IPS-NIHi7 (cell line): ENCODE results near the gene ONECUT1.

ENCODE experiments used
- DNase-seq: peaks from one replicate; pipeline ENCODE4 v3.0.0; 2012; ENCODE audit warnings: mixed read lengths; ENCODE audit errors: extremely low spot score

Gene ONECUT1

DNA sequence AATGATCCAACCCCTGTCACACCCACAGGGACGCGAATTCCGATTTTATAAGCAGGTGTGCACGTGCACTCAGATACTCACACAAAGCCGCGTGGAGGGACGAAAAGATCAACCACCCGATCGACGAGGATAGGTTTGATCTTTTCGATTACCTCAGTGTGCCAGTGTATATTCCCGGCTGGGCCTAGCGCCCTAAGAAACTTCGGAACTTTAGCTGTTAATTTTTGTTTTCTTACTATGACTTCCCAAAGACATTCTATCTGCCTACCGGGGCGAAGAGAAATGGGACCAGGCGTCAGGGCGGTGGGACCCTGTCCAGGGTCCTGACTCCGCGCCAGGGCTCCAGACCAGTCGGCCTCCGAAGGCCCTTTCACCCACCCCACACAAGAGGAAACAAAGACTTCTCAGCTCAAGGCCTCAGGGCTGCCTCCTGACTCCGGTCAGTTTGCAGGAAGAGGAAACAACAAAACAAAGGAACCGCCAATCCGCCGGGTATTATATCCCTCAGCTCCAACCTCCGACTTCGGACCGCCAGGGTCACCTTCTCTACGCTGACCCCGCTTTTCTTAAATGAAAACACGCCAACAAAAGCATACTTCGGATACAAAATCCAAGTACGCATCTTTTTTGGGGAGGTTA, 6.8 kb downstream of the ONECUT1 start:
- DNase-seq: peak; percentile 83

DNA sequence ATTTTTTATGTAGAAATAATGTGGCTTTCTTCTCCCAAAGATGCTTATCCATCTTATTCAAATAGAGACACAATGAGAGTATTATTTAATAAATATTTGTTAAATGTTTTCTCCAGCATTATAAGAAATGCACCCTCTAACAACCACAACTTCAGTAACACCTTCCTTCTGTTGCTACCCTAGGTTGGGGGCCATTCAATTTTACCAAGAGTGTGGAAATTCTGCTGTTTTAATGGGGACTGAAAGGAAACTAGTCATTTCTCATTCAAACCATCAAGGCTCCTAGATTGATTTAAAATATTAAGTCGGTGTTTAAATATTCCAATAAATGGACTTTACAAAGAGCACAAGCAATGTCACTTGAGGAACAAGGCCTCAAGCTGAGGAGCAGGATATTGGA, 7.6 kb downstream of the ONECUT1 start:
- no peak for DNase-seq

DNA sequence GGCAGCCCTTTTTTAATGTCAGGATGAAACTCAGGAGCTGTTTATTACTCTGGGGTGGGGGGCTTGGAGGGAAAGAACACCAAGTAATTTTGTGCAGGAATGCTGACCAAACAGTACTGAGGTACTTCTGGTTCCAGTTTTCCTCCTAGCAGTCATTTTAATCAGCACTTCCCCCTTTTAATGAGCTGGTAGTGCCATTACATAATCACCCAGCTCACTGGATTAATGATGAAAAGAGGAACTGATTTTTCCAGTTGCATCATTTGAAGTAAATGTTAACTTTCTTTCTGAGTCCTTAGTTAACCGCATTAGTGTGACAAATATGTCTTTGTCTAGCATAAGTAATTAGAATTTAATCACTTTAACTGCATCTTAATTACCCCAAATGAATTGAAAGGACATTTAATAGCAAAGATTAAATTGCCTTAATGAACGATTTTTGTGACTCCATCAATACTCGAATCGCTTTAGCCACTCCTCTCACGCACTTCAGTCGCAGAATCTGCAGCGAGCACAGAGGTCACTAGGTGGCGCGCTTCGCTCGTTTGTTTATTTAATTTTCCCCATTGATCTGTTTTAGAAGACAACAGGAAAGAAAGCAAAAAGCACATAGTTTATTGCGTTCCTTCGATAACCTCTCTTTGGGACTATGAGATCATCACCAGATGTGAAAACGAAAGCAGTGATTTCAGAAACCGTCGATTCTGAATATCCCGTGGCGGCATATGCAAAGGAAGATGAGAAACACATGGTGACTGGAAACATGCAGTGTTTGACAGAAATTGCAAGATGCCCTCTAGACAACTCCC, 9.8 kb downstream of the ONECUT1 start:
- DNase-seq: peak; percentile 41

DNA sequence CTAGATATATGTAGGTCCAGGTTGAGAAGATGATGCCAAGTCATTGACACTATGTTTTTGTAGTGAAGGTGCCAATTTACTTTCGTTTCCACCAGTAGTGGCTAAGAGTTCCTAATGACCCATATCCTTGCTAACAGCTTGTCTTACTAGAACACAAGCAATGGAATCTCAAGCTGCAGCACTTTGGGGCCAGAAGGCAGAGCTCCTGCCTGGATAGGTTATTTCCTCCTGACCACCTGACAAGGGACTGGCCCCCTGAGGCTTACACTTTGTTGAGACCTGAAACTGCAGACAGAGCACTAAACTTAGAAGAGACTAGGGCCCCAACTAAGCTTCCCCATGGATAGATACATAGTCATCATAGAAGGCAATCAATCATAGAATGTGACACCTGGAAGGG, 11.7 kb downstream of the ONECUT1 start:
- no peak for DNase-seq

DNA sequence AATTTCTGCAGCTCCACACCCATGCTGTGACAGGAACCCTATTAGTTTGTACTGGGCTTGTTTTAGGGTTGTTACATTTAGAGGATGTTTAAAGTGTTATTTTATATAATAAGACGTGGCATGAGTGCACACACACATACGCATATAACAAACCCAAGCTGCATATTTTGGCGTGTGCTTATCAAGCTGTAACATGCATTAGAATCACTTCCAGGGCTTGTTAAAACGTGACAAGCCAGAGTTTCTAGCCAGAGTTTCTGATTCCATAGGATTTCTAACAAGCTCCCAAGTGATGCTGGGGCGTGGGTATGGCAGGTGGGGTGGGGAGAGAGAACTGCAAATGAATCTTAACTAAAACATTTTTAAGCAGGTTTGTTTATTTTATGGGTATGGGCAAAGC, 17.4 kb downstream of the ONECUT1 start:
- no peak for DNase-seq

DNA sequence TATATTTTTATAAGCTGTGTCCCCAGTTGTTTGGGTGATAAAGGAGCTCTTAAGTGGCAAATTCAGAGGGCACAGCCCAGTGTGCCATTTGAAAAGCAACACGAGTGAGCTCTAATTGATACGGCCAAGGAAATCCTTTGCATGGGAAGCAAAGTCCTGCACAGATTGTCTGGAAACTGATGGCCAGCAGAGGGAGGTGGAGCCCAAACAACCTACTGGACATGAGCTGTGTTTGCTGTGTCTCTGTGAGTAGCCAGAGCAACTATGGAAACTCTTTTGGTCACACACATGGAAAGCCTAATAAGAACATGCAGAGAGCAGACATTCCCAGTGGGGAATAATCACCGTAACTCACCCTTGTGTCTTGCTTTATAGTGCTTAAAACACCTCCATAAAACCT, 24.4 kb downstream of the ONECUT1 start:
- DNase-seq: no peak

DNA sequence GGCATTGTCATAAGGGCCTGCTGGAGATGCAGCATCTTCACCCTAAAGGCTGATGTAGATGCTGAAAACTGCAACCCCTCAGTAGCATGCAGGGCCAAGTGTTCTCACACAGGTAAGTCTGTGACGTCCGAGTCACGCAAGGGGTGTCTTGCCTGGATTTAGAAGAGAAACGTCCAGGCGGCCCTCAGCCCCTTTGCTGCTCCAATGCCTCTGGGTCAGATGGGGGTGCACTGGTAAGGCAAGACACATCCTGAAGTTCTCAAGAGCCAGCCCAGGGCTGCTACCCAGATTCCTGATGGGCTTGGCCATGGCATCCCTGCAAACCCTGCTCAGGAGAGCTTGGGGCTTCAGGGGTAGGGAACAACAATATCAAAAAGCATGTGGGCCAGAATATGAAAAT, 25.4 kb downstream of the ONECUT1 start:
- no peak for DNase-seq

DNA sequence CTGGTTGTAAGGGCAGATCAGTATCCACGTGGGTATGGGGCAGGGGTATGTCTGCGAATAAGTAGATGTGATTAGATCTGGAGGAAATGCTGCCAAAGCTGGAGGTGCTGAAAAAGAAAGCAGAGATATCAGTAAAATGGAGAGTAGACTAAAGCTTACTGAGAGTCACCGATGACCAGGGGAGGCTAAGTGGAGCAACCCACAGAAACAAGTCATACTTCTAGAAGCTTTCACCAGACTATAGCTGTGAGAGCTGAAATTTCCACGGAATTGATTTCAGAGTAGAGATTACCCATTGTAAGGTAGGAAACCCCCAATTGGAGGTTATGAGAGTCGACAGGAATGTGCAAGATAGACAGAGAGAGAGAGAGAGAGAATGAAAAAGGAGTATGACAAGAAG, 27.5 kb downstream of the ONECUT1 start:
- DNase-seq: no peak

DNA sequence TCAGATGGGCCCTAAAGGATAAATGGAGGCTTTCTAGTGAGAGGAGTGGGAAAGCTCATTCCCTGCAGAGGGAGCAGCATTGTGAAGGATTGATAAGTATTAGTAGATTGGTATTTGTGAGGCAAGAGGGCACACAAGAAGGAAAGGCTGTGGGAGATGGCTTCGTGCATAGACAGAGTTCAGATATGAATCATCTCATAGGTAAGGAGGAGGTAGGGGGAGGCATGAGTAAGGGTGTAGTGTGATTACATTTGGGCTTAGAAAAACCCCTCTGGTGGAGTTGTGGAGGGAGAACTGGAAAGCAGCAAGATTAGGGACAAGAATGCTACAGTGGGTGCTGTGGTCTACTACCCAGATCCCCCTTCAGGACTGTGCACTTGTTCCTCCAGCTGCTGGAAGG, 29.6 kb downstream of the ONECUT1 start:
- DNase-seq: no peak

DNA sequence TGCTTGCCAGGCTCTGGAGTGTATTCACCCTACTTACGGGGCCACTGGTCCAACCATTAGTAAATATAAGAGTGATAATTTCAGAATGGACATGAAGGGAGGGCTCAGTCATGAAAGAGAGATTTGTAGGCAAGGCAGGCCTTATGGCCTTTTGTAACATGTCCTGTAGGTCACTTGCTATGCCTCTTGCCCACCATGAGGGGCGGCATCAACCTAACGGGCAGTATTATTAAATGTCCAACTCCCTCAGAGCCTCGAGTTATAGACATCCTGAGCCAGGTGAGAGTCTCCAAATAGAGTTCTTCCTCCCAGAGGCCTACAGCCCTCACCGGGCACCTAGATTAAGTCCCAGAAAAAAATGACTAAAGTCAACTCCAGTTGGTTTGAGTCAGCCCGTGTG, 30.2 kb downstream of the ONECUT1 start:
- DNase-seq: no peak

DNA sequence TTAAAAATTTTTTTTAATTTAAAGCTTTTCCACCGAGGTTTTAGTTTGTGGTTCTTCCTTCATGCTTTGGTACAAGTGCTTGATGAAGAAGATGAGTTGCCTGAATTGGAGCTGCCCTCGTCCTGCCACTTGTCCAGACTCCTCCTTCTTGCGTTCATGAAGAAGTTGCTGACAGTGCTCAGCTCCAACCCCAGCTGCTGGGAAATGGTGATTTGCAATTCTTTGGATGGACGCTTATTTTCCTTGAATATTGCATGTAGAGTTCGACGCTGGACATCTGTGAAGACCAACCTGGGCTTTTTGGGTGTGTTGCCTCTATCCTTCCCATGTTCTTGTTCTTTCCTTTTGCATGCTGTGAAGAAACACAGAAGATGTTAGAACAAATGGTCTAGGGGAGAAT, 32.6 kb downstream of the ONECUT1 start:
- DNase-seq: no peak

DNA sequence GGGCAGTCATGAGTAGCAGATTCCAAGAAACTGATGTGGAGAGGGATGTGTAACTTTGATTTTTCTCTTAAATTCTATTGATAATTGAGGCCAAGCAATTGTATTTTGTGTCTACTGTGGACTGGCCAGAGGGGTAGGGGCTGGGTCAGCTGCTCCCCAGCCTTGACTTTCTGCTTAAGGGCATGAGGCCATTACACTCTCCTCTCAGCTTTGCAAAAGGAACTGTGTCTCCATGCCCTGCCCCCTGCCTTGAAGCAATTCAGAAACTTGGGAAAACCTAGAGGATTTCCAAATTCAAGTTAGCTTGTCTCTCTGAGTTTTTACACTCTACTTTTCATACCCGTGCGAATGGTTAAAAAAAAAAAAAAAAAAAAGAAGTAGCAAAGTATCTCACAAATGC, 38.6 kb downstream of the ONECUT1 start:
- no peak for DNase-seq

DNA sequence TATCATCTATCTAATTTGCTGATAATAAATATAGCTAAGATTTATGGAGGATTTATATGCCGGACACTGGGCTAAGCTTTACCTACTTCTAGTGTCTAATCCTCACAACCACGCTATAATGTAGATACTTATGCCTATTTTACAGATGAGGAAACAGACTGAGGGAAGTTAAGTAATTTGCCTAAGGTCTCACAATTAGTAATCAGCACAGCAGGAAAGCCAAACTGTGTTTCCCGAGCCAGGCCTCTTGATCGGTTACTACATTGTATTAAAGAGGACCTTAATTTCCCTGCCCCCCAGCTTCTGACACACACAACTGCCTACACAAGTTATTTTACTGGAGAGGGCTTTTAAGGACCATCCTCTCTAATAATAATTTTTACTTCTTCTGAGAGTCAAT, 40.9 kb downstream of the ONECUT1 start:
- no peak for DNase-seq

DNA sequence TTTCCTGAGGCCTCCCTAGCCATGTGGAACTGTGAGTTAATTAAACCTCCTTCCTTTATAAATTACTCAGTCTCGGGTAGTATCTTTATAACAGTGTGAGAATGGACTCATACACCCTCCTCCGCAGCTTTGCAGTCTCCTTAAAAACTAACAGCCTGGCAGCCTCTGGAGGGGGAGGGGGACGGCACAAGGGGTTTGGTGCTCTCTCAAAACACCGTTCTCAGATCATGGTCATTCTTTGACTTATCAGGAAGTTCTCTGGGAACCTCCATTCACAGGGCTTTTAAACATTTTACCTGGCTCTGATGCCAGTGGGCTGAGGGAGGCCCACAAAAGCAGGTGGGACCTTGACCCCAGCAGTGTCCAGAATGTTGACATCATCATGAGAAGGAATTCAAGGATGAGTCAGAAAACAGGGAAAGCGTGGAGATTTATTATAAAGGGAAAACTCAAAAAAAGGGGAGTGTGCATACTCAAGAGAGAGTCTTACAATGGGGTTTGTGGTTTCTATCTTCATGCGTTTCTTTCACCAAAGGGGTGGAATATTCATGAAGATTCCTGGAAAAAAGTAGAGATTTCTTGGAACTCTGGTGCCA, 43.9 kb downstream of the ONECUT1 start:
- DNase-seq: no peak

DNA sequence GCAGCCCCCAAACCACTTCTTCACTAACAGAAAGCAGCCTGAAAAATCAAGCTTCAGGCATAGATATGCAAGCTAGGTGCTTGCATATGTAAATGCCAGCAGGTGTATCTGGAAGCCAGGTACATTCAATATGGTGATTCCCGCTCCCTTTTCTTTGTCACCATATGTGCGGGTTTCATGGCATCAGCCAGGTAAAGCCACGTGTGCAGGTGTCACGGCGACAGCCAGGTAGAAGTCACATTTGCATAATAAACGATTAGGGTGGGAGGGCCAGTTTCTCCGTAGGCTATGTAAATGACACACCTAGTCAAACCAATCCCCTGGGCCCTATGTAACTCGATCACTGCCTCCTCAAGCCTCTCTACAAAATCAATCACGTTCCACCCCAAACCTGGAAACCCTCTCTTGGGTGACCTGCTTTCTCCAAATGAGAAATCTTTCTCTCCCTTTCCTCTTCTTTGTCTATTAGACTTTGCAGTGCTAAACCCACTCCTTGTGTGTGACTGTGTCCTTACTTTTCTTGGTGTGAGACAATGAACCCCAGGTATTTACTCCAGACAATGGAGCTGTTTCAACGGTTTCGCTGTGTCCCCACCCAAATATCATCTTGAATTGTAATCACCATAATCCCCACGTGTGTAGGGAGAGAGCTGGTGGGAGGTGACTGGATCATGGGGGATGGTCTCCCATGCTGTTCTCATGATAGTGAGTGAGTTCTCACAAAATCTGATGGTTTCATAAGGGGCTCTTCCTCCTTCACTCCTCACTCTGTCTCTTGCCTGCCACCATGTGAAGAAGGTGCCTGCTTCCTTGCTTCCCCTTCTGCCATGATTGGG, 44.6 kb downstream of the ONECUT1 start:
- DNase-seq: peak; percentile 42

DNA sequence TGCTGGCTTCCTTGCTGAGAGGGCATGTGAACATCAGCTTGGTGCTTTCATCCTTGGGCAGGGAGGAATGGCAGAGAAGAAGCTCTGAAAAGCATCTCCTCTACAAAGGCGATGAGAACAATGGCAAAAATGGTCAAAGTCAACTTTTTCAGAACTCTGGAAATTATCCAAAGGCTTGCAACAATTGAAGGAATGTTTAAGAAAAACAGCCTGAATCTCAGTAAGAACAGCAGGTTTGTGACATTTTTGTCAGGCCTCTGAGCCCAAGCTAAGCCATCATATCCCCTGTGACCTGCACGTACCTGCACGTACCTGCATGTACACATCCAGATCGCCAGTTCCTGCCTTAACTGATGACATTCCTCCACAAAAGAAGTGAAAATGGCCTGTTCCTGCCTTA, 51.8 kb downstream of the ONECUT1 start:
- no peak for DNase-seq

DNA sequence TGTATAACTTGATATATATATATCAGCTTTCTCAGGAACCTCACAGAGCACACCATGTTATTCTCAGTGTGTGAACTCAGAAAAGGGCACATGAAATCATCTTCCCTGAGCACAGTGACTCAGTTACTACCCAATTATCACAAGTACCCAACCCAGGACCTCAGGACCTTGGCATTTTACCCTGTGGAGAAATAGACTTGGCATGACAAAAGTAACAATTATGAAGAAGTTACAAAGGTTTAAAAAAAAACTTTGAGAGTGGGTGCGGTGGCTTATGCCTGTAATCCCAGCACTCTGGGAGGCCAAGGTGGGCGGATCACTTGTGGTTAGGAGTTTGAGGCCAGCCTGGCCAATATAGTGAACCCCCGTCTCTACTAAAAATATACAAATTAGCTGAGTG, 52.4 kb downstream of the ONECUT1 start:
- no peak for DNase-seq

DNA sequence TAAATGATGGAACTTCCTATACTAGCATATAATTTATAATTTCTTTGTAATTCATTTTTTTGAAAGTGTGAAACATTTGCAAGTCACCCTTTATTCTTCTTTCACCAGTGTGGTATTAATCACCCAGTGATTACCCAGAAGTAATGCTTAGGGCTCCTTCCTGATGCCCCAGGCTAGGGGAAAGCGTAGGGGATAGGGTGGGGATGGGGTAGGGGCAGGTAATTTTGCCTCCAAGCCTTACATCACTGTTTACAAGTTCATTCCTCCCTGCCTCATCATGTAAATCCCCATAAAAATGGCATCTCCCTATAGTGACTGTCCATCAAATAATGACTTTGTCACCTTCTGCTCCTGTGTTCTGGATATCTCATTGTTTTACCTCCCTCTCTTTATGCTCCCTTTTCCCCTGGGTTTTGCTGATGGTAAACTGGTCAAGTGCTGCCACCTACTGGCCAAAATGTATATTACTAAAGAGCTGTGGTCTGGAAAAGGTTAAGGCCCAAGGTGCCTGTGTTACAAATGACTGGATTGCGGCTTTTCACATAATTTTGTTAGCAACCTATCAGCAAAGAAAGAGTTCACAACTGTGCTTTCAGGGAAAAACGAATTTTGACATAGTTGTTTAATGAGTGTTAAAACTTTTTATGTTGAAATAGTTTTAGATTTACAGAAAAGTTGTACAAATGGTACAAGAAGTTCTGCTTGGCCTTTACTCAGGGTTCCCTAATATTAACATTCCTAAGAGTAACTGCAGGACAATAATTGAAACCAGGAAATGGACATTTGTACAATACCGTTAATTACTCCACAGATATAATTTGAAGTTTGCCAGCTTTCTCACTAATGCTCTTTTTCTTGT, 54.7 kb downstream of the ONECUT1 start:
- DNase-seq: peak; percentile 83

DNA sequence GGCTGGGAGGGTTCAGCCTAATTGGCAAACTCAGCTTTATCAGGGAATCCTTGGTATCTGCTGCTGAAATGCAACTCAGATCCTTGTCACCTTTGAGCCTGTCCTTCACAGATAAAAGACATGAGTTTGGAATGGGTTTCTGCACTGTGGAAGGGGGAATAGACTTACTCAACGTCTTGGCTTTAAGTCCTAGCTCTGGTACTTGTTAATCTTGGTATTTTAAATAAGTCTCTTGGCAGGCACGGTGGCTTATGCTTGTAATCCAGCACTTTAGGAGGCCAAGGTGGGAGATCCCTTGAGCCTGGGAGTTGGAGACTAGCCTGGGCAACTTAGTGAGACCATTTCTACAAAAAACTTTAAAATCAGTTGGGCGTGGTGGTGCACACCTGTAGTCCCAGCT, 55.8 kb downstream of the ONECUT1 start:
- DNase-seq: no peak

DNA sequence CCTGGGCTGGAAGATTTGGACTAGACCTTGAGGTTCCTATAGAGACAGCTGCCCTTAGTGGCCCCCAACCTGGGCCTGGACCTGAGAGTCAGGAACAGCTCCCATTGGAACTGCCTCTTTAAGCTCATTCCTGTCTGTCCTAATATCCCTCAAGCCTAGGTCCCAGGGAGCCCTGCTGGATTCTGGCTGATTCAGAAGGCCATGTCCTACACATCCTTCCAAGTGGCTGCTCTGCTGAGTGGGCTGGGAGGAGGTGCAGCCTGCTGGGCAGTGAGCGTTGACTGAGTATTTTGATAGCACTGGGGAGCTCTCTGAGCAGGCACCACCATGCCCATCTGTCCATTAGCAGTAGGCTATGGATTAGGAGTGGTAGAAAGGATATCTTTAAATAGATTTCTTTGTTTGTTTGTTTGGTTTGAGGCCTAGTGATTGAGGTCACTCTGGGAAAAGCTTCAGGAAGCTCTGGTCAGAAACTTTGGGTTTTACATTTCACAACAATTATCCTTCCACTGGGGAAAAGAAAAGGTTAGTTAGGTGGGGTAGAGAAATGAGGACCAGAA, 56.4 kb downstream of the ONECUT1 start:
- no peak for DNase-seq

DNA sequence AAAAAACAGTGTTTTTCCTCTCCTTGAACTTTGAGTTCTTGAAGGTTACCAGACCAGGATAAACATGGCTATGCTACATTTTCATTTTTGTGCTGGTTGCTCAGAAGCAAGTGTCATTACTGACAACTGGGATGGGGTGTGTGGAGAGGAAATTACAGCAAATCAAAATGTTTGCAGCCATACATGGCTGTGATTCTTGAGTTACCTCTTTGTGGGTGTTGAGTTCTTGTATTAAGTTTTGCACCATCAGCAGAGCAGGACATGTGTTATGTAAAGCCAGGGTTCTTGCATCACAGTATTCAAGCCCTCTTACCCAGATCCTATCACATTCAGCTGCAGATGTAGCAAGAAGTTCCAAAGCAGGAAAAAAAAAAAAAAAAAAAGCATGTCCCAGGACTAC, 57.0 kb downstream of the ONECUT1 start:
- DNase-seq: no peak
